Measurements from ENCODE around the gene SPOCK1.
A peak's percentile ranks its signal among the peaks of the same experiment; 100 is the strongest.

Gene SPOCK1

GRCh38 chr5:137090721-137091120 lies 408.4 kb downstream of the SPOCK1 start:
- no peak for DNase-seq
- Mint-ChIP-seq H3K4me3 (peak overlapping the region; percentile 5), H3K4me1 (peaks cover 81% of the 10 kb centered on the region), H3K27me3 (ENCODE audit: low read depth, poor library complexity) (no peaks in the 10 kb centered on the region), H3K27ac (peak overlapping the region; percentile 92), H3K9me3 (no peaks in the 10 kb centered on the region), H3K36me3 (ENCODE audit: low read depth) (no peaks in the 10 kb centered on the region)
- TF ChIP-seq, protein P1, sequence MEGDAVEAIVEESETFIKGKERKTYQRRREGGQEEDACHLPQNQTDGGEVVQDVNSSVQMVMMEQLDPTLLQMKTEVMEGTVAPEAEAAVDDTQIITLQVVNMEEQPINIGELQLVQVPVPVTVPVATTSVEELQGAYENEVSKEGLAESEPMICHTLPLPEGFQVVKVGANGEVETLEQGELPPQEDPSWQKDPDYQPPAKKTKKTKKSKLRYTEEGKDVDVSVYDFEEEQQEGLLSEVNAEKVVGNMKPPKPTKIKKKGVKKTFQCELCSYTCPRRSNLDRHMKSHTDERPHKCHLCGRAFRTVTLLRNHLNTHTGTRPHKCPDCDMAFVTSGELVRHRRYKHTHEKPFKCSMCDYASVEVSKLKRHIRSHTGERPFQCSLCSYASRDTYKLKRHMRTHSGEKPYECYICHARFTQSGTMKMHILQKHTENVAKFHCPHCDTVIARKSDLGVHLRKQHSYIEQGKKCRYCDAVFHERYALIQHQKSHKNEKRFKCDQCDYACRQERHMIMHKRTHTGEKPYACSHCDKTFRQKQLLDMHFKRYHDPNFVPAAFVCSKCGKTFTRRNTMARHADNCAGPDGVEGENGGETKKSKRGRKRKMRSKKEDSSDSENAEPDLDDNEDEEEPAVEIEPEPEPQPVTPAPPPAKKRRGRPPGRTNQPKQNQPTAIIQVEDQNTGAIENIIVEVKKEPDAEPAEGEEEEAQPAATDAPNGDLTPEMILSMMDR (IDR thresholded peaks at IDR 0.05): no peak

GRCh38 chr5:137090151-137090550 lies 409.0 kb downstream of the SPOCK1 start:
- no peak for DNase-seq
- Mint-ChIP-seq H3K27me3 (ENCODE audit: low read depth, poor library complexity) (no peaks in the 10 kb centered on the region), H3K36me3 (ENCODE audit: low read depth) (no peaks in the 10 kb centered on the region), H3K9me3 (no peaks in the 10 kb centered on the region), H3K4me3 (no peak overlapping the region), H3K27ac (no peak overlapping the region), H3K4me1 (peaks cover 87% of the 10 kb centered on the region)
- TF ChIP-seq, protein P1 (IDR thresholded peaks at IDR 0.05): no peak

- Mint-ChIP-seq H3K4me1 (peaks cover 83% of the 10 kb centered on the region), H3K4me3 (no peak overlapping the region), H3K9me3 (no peaks in the 10 kb centered on the region), H3K27me3 (ENCODE audit: low read depth, poor library complexity) (no peaks in the 10 kb centered on the region), H3K27ac (no peak overlapping the region), H3K36me3 (ENCODE audit: low read depth) (no peaks in the 10 kb centered on the region)
- TF ChIP-seq, protein P1 (IDR thresholded peaks at IDR 0.05): no peak
- DNase-seq: no peak
These were observed 411.0 kb downstream of the SPOCK1 start for GRCh38 chr5:137088175-137088574.

GRCh38 chr5:137086342-137086741 lies 412.8 kb downstream of the SPOCK1 start:
- Mint-ChIP-seq H3K9me3 (no peaks in the 10 kb centered on the region), H3K4me3 (no peak overlapping the region), H3K36me3 (ENCODE audit: low read depth) (no peaks in the 10 kb centered on the region), H3K27me3 (ENCODE audit: low read depth, poor library complexity) (peaks cover 4% of the 10 kb centered on the region), H3K4me1 (peaks cover 68% of the 10 kb centered on the region), H3K27ac (no peak overlapping the region)
- TF ChIP-seq, protein P1 (IDR thresholded peaks at IDR 0.05): no peak
- DNase-seq: no peak

DNA sequence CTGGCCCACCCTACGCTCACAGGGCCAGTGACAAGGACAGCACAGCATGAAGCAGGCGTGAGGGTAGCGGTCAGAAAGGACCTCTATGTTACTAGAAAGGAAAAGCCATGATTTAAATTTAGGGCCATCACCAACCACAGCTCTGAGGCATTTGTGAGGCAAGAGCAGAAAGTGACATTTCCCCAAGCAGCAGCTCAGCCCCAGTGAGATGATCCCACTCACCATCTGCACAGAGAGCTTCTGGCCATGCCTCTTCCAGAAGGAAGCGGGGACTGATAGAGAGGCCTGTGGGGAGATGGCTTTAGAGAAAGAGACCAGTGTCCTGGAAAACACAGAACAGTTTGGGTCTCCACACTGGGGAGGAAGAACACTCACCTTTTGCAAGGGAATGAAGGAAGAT lies 413.9 kb downstream of the SPOCK1 start:
- Mint-ChIP-seq H3K4me3 (no peak overlapping the region), H3K27ac (no peak overlapping the region), H3K4me1 (peaks cover 68% of the 10 kb centered on the region), H3K36me3 (ENCODE audit: low read depth) (no peaks in the 10 kb centered on the region), H3K27me3 (ENCODE audit: low read depth, poor library complexity) (peaks cover 4% of the 10 kb centered on the region), H3K9me3 (no peaks in the 10 kb centered on the region)
- DNase-seq: no peak
- TF ChIP-seq, protein P1 (IDR thresholded peaks at IDR 0.05): no peak

- no peak overlapping the region for H3K27ac Mint-ChIP-seq
- H3K4me1 Mint-ChIP-seq: peaks cover 68% of the 10 kb centered on the region
- H3K36me3 Mint-ChIP-seq (ENCODE audit: low read depth): no peaks in the 10 kb centered on the region
These were observed 415.1 kb downstream of the SPOCK1 start for GRCh38 chr5:137084016-137084415.

More at GRCh38 chr5:137084016-137084415, 415.1 kb downstream of the SPOCK1 start:
- DNase-seq: no peak
- Mint-ChIP-seq H3K27me3 (ENCODE audit: low read depth, poor library complexity) (peaks cover 4% of the 10 kb centered on the region), H3K9me3 (no peaks in the 10 kb centered on the region), H3K4me3 (no peak overlapping the region)
- TF ChIP-seq, protein P1 (IDR thresholded peaks at IDR 0.05): no peak

Data from nephron progenitor cell (in vitro differentiated cells).